GM12878 (cell line): ENCODE measurements around the gene ZNF396. TPM values are rescaled to one million over a fixed set of nuclear protein-coding genes. Genes with fewer than 3 reads are reported as not detected.

Source experiments
- ATAC-seq: fragments of 200-7000 bp; cut with Tn5 transposase; 3 replicates; pipeline ENCODE4 v1.9.1; 2020; ENCODE audit warnings: mild to moderate bottlenecking, moderate library complexity
- BruUV-seq: library from RNA; stranded (reverse); fragments of 400-500 nt; replicated peaks from 2 replicates; lab custom pipeline; 2021; lab: Mats Ljungman, UMichigan
- CTCF ChIA-PET: fragments of 300-600 bp; sonication (Branson Sonifier 250); formaldehyde crosslinking; extraction: SDS; loops from one replicate; lab custom pipeline; 2021; ENCODE audit warnings: inconsistent platforms; lab: Yijun Ruan, JAX
- POLR2A ChIA-PET: fragments of 350-600 bp; formaldehyde crosslinking; extraction: SDS; loops from one replicate; lab custom pipeline; 2021; ENCODE audit warnings: inconsistent platforms; lab: Charles Lee
- RAD21 ChIA-PET: fragments of 300-600 bp; sonication (Branson Sonifier 250); formaldehyde crosslinking; loops from one replicate; lab custom pipeline; 2023; ENCODE audit warnings: antibody characterized with exemption; ENCODE audit not compliant: unreplicated experiment; lab: Charles Lee
- SMC1A ChIA-PET: fragments of 300-600 bp; sonication (Branson Sonifier 250); formaldehyde crosslinking; loops from one replicate; lab custom pipeline; 2023; ENCODE audit not compliant: unreplicated experiment, uncharacterized antibody; lab: Charles Lee
- DNase-seq: peaks from one replicate; pipeline ENCODE4 v3.0.0-alpha.2; 2011; ENCODE audit warnings: low read depth, low spot score
- FAIRE-seq: peaks from 3 replicates; lab custom pipeline; 2011; peaks lifted over from hg19 to GRCh38; lab: Jason Lieb, UNC
- H2AFZ ChIP-seq: 2 replicates; pipeline ENCODE4 v1.6.0; 2011; ENCODE audit warnings: low read depth, low read length, control low read depth; ENCODE audit not compliant: control insufficient read depth
- H3K27ac ChIP-seq: 2 replicates; pipeline ENCODE4 v1.5.1; 2011; ENCODE audit warnings: control low read depth; ENCODE audit not compliant: control insufficient read depth, insufficient read depth
- H3K27me3 ChIP-seq, 2 experiments: replicated peaks in 1 of 2; 2 replicates each; pipeline versions ENCODE4 v1.6.0 to v1.6.1; 2011; ENCODE audit warnings: low read length in 1 of 2; ENCODE audit not compliant: control insufficient read depth in 2 of 2, insufficient read depth in 2 of 2
- H3K36me3 ChIP-seq, 2 experiments: 2 replicates each; pipeline ENCODE4 v1.5.1; 2011; ENCODE audit warnings: low read length in 1 of 2; ENCODE audit not compliant: control insufficient read depth in 2 of 2, insufficient read depth in 2 of 2
- H3K4me1 ChIP-seq: 2 replicates; pipeline ENCODE4 v1.6.1; 2011; ENCODE audit warnings: mild to moderate bottlenecking, low read length, moderate library complexity, mixed read lengths; ENCODE audit not compliant: control insufficient read depth, insufficient read depth
- H3K4me2 ChIP-seq: 2 replicates; pipeline ENCODE4 v1.6.0; 2011; ENCODE audit warnings: control low read depth; ENCODE audit not compliant: control insufficient read depth, insufficient read depth
- H3K4me3 ChIP-seq: fragments of 200-600 bp; sonication (generic); 2 replicates; pipeline ENCODE4 v1.5.1; 2016
- H3K79me2 ChIP-seq: 2 replicates; pipeline ENCODE4 v1.6.0; 2011; ENCODE audit warnings: low read length; ENCODE audit not compliant: control insufficient read depth, insufficient read depth
- H3K9ac ChIP-seq: 2 replicates; pipeline ENCODE4 v1.8.0; 2011; ENCODE audit warnings: low read length, control low read depth, mixed read lengths; ENCODE audit not compliant: control insufficient read depth, insufficient read depth
- H3K9me3 ChIP-seq: replicated peaks from 3 replicates; pipeline ENCODE4 v1.5.1; 2011; ENCODE audit warnings: mild to moderate bottlenecking, low read length; ENCODE audit not compliant: control insufficient read depth, insufficient read depth
- H4K20me1 ChIP-seq: 2 replicates; pipeline ENCODE4 v1.6.0; 2011; ENCODE audit not compliant: control insufficient read depth, insufficient read depth
- FOXM1 ChIP-seq: IDR thresholded peaks from 2 replicates; pipeline ENCODE4 v1.6.1; 2012; ENCODE audit warnings: low read depth, mild to moderate bottlenecking, inconsistent platforms, low read length, moderate library complexity
- NKRF ChIP-seq: fragments of 450-650 bp; conservative IDR thresholded peaks from 2 replicates; pipeline ENCODE4 v1.6.1; 2017; ENCODE audit warnings: mild to moderate bottlenecking, moderate library complexity
- PML ChIP-seq: IDR thresholded peaks from 2 replicates; pipeline ENCODE4 v1.6.1; 2012; ENCODE audit warnings: low read length, inconsistent platforms
- PRDM15 ChIP-seq: fragments of 450-650 bp; formaldehyde crosslinking; IDR thresholded peaks from 2 replicates; pipeline ENCODE4 v1.4.0; 2020; ENCODE audit warnings: mild to moderate bottlenecking, moderate library complexity
- STAT3 ChIP-seq: IDR thresholded peaks from 2 replicates; pipeline ENCODE4 v1.6.1; 2011; ENCODE audit warnings: low read depth, low read length, improper control_type of control experiment
- WGBS: methylation state at CpG from one replicate; pipeline ENCODE4 v1.1.6; 2016; ENCODE audit warnings: low lambda C conversion rate; ENCODE audit not compliant: insufficient replicate concordance, insufficient coverage; ENCODE audit errors: missing lambda C conversion rate; 5-methylcytosine and 5-hydroxymethylcytosine counted together
- in situ Hi-C: fragments of 300-500 bp; cut with MboI; formaldehyde crosslinking; loops from 9 replicates; pipeline ENCODE4 v1.14.3; 2018; ENCODE audit warnings: mixed read lengths
- intact Hi-C: fragments of 100-400 bp; cut with micrococcal nuclease; formaldehyde crosslinking; loops from one replicate; pipeline ENCODE4 v1.14.2; 2022; ENCODE audit not compliant: unreplicated experiment
- polyA plus RNA-seq, 11 experiments: library from polyadenylated mRNA; depleted of rRNA in 4 of 11; unstranded in 6 of 11; stranded (reverse) in 5 of 11; fragments of >200 nt; fragmentation: Nextera tagmentation in 4 of 11; fragmentation: Illumina TruSeq in 1 of 11; extraction: Ambion mirVana in 4 of 11; extraction: Trizol in 1 of 11; gene quantifications; 1 replicate in 1 of 11; 2 replicates in 10 of 11; pipeline versions ENCODE4 v1.2.1 to v1.2.3, GENCODE V29; 2011 to 2016; ENCODE audit warnings: inconsistent platforms in 2 of 11, missing spikeins in 2 of 11, low read depth in 1 of 11
- total RNA-seq, 4 experiments: library from RNA; depleted of rRNA in 3 of 4; stranded (reverse); fragments of >200 nt in 3 of 4; fragmentation: Illumina TruSeq in 1 of 4; extraction: Trizol in 1 of 4; gene quantifications; 2 replicates each; pipeline versions ENCODE4 v1.2.1 to v1.2.3, GENCODE V29; 2013 to 2021

The ZNF396 gene
- total and polyA plus RNA-seq, 10 of the 15 experiments (the other 5 are each of a cell fraction or from before 2014, with no cell fraction given), result 0.14 to 0.79 (median 0.47) TPM

GRCh38 chr18:35378574-35378896, 1.4 kb upstream of the ZNF396 start:
- Histone ChIP-seq H3K9ac (no peak overlapping the region), H2AFZ (no peak overlapping the region), H3K27me3 (no peaks in the 10 kb centered on the region), H4K20me1 (no peaks in the 10 kb centered on the region), H3K4me1 (no peaks in the 10 kb centered on the region), H3K4me2 (no peak overlapping the region), H3K27ac (no peak overlapping the region), H3K36me3 (no peaks in the 10 kb centered on the region), H3K9me3 (no peaks in the 10 kb centered on the region), H3K4me3 (no peak overlapping the region), H3K79me2 (no peaks in the 10 kb centered on the region)
- ChIA-PET POLR2A (no interaction called here), SMC1A (no interaction called here), CTCF (no interaction called here), RAD21 (no interaction called here)
- DNase-seq (no peak), FAIRE-seq (no peak), ATAC-seq (no peak)
- intact Hi-C loops (no loop called here), in situ Hi-C loops (no loop called here)
- WGBS, result 5% methylated on average over 4 of the region's 4 CpGs
- BruUV-seq, result no TSS peak
- no peak for TF ChIP-seq PRDM15 (CRISPR knock-in tag)
- no peak for TF ChIP-seq STAT3
- TF ChIP-seq NKRF, result no peak
- no peak for TF ChIP-seq PML
- TF ChIP-seq FOXM1, result no peak
